AG20443 (cell line): Measurements from ENCODE around the gene SORL1-AS1.

Source experiments
- DNase-seq: peaks from one replicate; pipeline ENCODE4 v3.0.0; 2012; ENCODE audit warnings: low spot score, mixed read lengths

The SORL1-AS1 gene

DNA sequence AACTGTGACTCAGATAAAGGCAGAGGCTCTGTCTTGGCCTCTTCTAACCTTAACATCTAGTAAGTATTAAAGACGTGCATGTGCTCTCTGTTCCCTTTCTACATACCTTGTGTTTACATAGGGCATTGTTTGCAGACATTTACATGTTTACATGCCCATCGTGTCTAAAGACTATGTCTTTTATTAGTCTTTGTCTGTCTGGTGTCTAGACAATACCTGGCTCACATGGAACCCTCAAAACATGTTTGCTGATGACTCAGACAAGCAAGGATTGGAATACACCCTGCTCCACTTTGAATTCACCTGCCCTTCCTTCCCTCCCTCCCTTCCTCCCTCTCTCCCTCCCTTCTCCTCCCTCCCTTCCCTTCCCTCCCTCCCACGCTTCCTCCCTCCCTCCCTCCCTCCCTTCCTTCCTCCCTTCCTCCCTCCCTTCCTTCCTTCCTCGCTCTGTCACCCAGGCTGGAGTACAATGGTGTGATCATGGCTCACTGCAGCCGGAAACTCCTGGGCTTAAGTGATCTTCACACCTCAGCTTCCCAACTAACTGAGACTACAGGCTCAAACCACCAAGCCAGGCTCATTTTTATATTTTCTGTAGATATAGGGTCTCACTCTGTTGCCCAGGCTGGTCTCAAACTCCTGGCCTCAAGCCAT lies 23.7 kb upstream of the SORL1-AS1 start:
- DNase-seq: no peak

- DNase-seq: no peak
These were observed 21.9 kb upstream of the SORL1-AS1 start for GRCh38 chr11:121474680-121475079.

DNA sequence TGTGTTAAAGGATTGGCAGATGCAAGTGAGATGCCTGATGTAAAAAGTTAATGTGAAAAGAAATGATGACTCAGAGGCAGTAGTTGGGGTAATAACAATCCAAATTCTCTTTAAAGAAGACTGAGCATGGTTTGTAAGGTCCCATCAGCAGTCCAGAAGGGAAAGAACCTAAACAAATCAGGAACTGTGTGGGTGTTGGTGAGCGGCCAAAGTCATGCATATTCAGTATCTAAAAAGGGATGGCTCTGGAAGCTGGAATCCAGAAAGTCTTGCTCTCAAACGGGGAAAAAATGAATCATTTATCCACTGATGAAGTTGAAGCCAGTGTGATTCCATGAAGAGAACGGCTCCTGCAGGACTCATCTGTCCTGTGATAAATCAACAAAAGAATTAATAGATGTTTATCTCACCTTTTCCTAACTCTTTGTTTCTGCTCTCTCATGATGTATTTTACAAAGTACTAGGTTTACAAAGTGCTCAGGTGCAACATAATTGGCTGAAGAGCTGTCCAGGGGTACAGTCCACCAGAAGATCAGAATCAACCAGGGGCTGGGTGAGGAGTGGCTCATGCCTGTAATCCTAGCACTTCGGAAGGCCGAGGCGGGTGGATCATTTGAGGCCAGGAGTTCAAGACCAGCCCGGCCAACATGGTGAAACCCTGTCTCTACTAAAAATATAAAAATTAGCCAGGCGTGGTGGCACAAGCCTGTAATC lies 20.5 kb upstream of the SORL1-AS1 start:
- peak; percentile 40 for DNase-seq

GRCh38 chr11:121472312-121472711 lies 19.5 kb upstream of the SORL1-AS1 start:
- DNase-seq: no peak

- DNase-seq: no peak
These were observed 18.4 kb upstream of the SORL1-AS1 start for GRCh38 chr11:121471167-121471566.

DNA sequence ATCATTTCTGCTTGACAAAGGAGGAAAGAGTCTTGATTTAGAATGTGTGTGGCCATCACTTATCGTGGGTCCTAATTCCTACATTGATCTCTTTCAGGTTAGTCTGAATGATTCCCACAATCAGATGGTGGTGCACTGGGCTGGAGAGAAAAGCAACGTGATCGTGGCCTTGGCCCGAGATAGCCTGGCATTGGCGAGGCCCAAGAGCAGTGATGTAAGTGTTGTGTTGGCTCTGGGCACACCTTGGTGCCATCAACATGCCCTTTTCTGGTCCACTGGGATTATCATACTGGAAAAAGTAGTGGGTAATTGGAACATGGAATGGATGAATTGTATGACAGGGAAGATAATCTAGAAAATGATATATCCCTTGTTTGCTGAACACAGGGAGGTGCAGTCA lies 17.1 kb upstream of the SORL1-AS1 start:
- no peak for DNase-seq

GRCh38 chr11:121467965-121468364 lies 15.2 kb upstream of the SORL1-AS1 start:
- DNase-seq: no peak

DNA sequence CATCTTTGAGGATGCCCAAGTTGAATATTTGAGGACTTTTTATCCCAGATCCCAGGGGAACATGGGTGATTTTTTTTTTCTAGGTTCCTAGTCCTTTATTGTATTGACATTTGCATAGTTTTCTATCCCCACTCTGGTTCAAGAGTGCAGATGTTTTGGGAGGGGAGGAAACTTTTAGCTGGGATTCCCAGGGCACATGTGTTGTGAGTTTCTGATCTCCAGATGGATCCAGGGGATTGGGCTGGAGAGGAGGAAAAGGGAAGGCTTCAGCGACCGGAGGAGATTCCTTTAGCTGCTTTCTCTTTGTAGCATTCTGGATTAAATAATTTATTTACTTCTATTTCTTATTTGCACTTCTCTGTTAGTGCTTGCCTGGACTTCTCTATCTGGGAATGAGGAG lies 14.7 kb upstream of the SORL1-AS1 start:
- no peak for DNase-seq

- peak; percentile 95 for DNase-seq
These were observed 13.5 kb upstream of the SORL1-AS1 start for GRCh38 chr11:121466063-121466794.

GRCh38 chr11:121465709-121466062 lies 12.9 kb upstream of the SORL1-AS1 start:
- DNase-seq: no peak

GRCh38 chr11:121464352-121464946 lies 11.7 kb upstream of the SORL1-AS1 start:
- peak; percentile 92 for DNase-seq

- no peak for DNase-seq
These were observed 11.0 kb upstream of the SORL1-AS1 start for GRCh38 chr11:121463689-121464335.

DNA sequence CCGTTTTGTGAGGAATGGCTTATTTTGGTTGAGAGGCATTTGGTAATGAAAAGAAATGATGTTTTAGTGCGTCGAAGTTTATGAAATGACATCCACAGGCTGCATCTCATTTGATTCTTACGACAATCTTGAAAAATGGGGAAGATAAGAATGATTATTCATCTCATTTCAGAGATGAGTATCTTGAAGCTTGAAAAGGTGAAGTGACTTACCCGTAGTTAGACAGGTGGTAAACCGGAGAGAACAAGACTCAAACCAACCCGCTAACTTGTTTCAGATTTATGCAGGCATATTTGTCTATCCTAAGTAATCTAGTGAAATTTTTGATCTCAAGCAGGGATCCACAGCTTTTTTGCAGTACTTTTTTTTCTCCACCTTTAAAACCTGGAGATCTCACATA lies 9.1 kb upstream of the SORL1-AS1 start:
- DNase-seq: no peak

- DNase-seq: no peak
These were observed 8.3 kb upstream of the SORL1-AS1 start for GRCh38 chr11:121460941-121461514.

- no peak for DNase-seq
These were observed 6.7 kb upstream of the SORL1-AS1 start for GRCh38 chr11:121459413-121460017.

GRCh38 chr11:121458551-121458950 lies 5.8 kb upstream of the SORL1-AS1 start:
- no peak for DNase-seq

GRCh38 chr11:121456816-121457431 lies 4.2 kb upstream of the SORL1-AS1 start:
- DNase-seq: no peak

GRCh38 chr11:121456151-121456550 lies 3.4 kb upstream of the SORL1-AS1 start:
- DNase-seq: no peak

DNA sequence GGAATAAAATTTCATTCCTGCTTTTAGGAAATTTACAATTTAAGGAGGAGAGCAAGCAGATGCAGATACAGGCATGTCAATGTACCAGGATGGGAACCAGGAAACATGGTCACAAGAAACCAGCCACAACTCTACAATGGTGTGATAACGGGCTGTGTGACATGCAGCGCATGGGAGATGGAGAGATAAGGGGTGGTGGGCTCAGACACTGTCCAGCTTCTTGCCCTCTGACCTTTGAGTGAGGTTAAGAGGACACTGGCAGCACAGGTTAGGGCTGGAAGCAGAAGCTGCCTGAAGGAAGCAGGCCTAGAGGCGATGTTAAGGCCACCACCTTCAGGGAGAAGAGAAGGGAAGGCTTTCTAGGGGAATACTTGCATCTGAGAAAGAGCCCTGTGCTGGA lies 2.3 kb upstream of the SORL1-AS1 start:
- DNase-seq: no peak

- no peak for DNase-seq
These were observed 977 bp upstream of the SORL1-AS1 start for GRCh38 chr11:121453589-121454299.
